Muscle of leg (tissue), 11 donors: ENCODE measurements around the gene ZNF560. TPM values are rescaled to one million over a fixed set of nuclear protein-coding genes. Genes with fewer than 3 reads are reported as not detected.

Experiments
- DNase-seq: peaks from one replicate; pipeline ENCODE4 v3.0.0; 2013
- H3K27ac ChIP-seq: one replicate; pipeline ENCODE4 v1.5.1; 2013; ENCODE audit warnings: mild to moderate bottlenecking, low read length, control low read depth
- H3K27me3 ChIP-seq: one replicate; pipeline ENCODE4 v1.6.1; 2013; ENCODE audit warnings: low read length; ENCODE audit not compliant: control insufficient read depth, insufficient read depth
- H3K36me3 ChIP-seq: one replicate; pipeline ENCODE4 v1.6.1; 2013; ENCODE audit warnings: low read length; ENCODE audit not compliant: control insufficient read depth, insufficient read depth
- H3K4me1 ChIP-seq: one replicate; pipeline ENCODE4 v1.6.1; 2013; ENCODE audit warnings: low read length; ENCODE audit not compliant: control insufficient read depth, insufficient read depth
- H3K4me3 ChIP-seq: one replicate; pipeline ENCODE4 v1.5.1; 2013; ENCODE audit warnings: low read length, control low read depth
- H3K9me3 ChIP-seq: replicated peaks from 2 replicates; pipeline ENCODE4 v1.6.1; 2013; ENCODE audit warnings: low read depth, low read length; ENCODE audit not compliant: control insufficient read depth
- WGBS: methylation state at CpG from one replicate; pipeline ENCODE4 v1.1.5; 2013; ENCODE audit warnings: missing lambda C conversion rate; ENCODE audit not compliant: insufficient coverage; 5-methylcytosine and 5-hydroxymethylcytosine counted together
- polyA plus RNA-seq, 8 donors: library from polyadenylated mRNA; unstranded; fragments of 120-200 nt; gene quantifications; one replicate each; pipeline versions ENCODE4 v1.2.1 to v1.2.3, GENCODE V29; 2013; ENCODE audit warnings: inconsistent platforms in 1 of 8, low replicate concordance in 1 of 8; ENCODE audit not compliant: insufficient read length in 8 of 8, insufficient read depth in 1 of 8
- total RNA-seq: library from RNA; stranded (reverse); fragments of 120-200 nt; gene quantifications from one replicate; pipeline ENCODE4 v1.2.4, GENCODE V29; 2013

ZNF560 gene
- total and polyA plus RNA-seq, 9 donors = 0.07 to 0.37 (median 0.18) TPM; not detected in 1

GRCh38 chr19:9523885-9524474 is 25.6 kb upstream of the ZNF560 start:
- H3K4me3 ChIP-seq = no peak overlapping the region
- no peaks in the 10 kb centered on the region for H3K4me1 ChIP-seq
- H3K36me3 ChIP-seq = peaks cover 21% of the 10 kb centered on the region
- WGBS = no CpG with 5 or more reads among the region's 1 CpG
- H3K27me3 ChIP-seq = no peaks in the 10 kb centered on the region
- no peak overlapping the region for H3K27ac ChIP-seq
- DNase-seq = no peak
- peaks cover 72% of the 10 kb centered on the region for H3K9me3 ChIP-seq

GRCh38 chr19:9507285-9507684 is 8.9 kb upstream of the ZNF560 start:
- WGBS = no CpG with 5 or more reads among the region's 3 CpGs
- no peaks in the 10 kb centered on the region for H3K4me1 ChIP-seq
- H3K27me3 ChIP-seq = no peaks in the 10 kb centered on the region
- H3K4me3 ChIP-seq = no peak overlapping the region
- peaks cover 27% of the 10 kb centered on the region for H3K9me3 ChIP-seq
- no peak overlapping the region for H3K27ac ChIP-seq
- H3K36me3 ChIP-seq = no peaks in the 10 kb centered on the region
- DNase-seq = no peak

- H3K9me3 ChIP-seq = peaks cover 33% of the 10 kb centered on the region
- H3K4me1 ChIP-seq = no peaks in the 10 kb centered on the region
- WGBS = no CpG with 5 or more reads among the region's 1 CpG
Measured at GRCh38 chr19:9500796-9501195, 2.4 kb upstream of the ZNF560 start.

GRCh38 chr19:9494096-9494495 is 4.3 kb downstream of the ZNF560 start:
- Histone ChIP-seq H3K9me3 (peaks cover 26% of the 10 kb centered on the region), H3K4me3 (no peak overlapping the region), H3K4me1 (no peaks in the 10 kb centered on the region), H3K36me3 (no peaks in the 10 kb centered on the region), H3K27ac (no peak overlapping the region), H3K27me3 (no peaks in the 10 kb centered on the region)
- no CpG with 5 or more reads among the region's 2 CpGs for WGBS
- DNase-seq = no peak

More at GRCh38 chr19:9500796-9501195, 2.4 kb upstream of the ZNF560 start:
- no peak overlapping the region for H3K27ac ChIP-seq
- H3K36me3 ChIP-seq = no peaks in the 10 kb centered on the region
- H3K4me3 ChIP-seq = no peak overlapping the region
- no peak for DNase-seq
- H3K27me3 ChIP-seq = no peaks in the 10 kb centered on the region

- peaks cover 23% of the 10 kb centered on the region for H3K9me3 ChIP-seq
- H3K4me3 ChIP-seq = no peak overlapping the region
- WGBS = no CpG with 5 or more reads among the region's 2 CpGs
- H3K27me3 ChIP-seq = no peaks in the 10 kb centered on the region
- H3K4me1 ChIP-seq = no peaks in the 10 kb centered on the region
- no peaks in the 10 kb centered on the region for H3K36me3 ChIP-seq
- H3K27ac ChIP-seq = no peak overlapping the region
- DNase-seq = no peak
Measured at GRCh38 chr19:9487016-9487415, 11.4 kb downstream of the ZNF560 start.

GRCh38 chr19:9485140-9485539 is 13.3 kb downstream of the ZNF560 start:
- Histone ChIP-seq H3K4me1 (no peaks in the 10 kb centered on the region), H3K9me3 (peaks cover 22% of the 10 kb centered on the region), H3K4me3 (no peak overlapping the region), H3K27me3 (no peaks in the 10 kb centered on the region), H3K36me3 (no peaks in the 10 kb centered on the region), H3K27ac (no peak overlapping the region)
- no CpG with 5 or more reads among the region's 2 CpGs for WGBS
- no peak for DNase-seq

- no peak for DNase-seq
- Histone ChIP-seq H3K4me3 (no peak overlapping the region), H3K4me1 (no peaks in the 10 kb centered on the region), H3K27ac (no peak overlapping the region), H3K36me3 (no peaks in the 10 kb centered on the region), H3K9me3 (peaks cover 6% of the 10 kb centered on the region), H3K27me3 (no peaks in the 10 kb centered on the region)
Measured at GRCh38 chr19:9474975-9475374, 23.4 kb downstream of the ZNF560 start.

- Histone ChIP-seq H3K36me3 (no peaks in the 10 kb centered on the region), H3K4me1 (no peaks in the 10 kb centered on the region), H3K9me3 (peaks cover 34% of the 10 kb centered on the region), H3K4me3 (no peak overlapping the region), H3K27ac (no peak overlapping the region), H3K27me3 (no peaks in the 10 kb centered on the region)
- no CpG with 5 or more reads among the region's 7 CpGs for WGBS
- DNase-seq = no peak
Measured at GRCh38 chr19:9467161-9467560, 31.3 kb downstream of the ZNF560 start.

- Histone ChIP-seq H3K27ac (no peak overlapping the region), H3K36me3 (no peaks in the 10 kb centered on the region), H3K27me3 (no peaks in the 10 kb centered on the region), H3K9me3 (peaks cover 47% of the 10 kb centered on the region), H3K4me1 (no peaks in the 10 kb centered on the region), H3K4me3 (no peak overlapping the region)
- DNase-seq = no peak
- WGBS = 91% methylated on average over 4 of the region's 4 CpGs
Measured at GRCh38 chr19:9461938-9462337, 36.5 kb downstream of the ZNF560 start.

- Histone ChIP-seq H3K36me3 (no peaks in the 10 kb centered on the region), H3K9me3 (peaks cover 63% of the 10 kb centered on the region)
- 89% methylated on average over 6 of the region's 13 CpGs for WGBS
Measured at GRCh38 chr19:9456018-9456689, 42.3 kb downstream of the ZNF560 start.

More at GRCh38 chr19:9456018-9456689, 42.3 kb downstream of the ZNF560 start:
- Histone ChIP-seq H3K4me3 (no peak overlapping the region), H3K27me3 (no peaks in the 10 kb centered on the region), H3K27ac (no peak overlapping the region), H3K4me1 (no peaks in the 10 kb centered on the region)
- DNase-seq = no peak
